ENCODE data around the gene ARHGAP8.

DNA sequence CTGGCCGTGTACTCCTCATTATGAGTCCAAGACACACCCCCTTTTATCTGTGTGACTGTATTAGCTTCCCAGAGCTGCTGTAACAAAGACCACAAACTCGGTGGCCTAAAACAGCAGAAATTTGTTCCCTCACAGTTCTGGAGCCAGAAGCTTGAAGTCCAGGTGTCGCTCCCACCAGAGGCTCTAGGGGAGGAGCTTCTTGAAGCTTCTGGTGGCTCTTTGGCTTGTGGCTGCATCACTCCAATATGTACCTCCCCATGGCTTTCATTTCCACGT lies 47.4 kb upstream of the ARHGAP8 start:
- TF ChIP-seq, protein P1, sequence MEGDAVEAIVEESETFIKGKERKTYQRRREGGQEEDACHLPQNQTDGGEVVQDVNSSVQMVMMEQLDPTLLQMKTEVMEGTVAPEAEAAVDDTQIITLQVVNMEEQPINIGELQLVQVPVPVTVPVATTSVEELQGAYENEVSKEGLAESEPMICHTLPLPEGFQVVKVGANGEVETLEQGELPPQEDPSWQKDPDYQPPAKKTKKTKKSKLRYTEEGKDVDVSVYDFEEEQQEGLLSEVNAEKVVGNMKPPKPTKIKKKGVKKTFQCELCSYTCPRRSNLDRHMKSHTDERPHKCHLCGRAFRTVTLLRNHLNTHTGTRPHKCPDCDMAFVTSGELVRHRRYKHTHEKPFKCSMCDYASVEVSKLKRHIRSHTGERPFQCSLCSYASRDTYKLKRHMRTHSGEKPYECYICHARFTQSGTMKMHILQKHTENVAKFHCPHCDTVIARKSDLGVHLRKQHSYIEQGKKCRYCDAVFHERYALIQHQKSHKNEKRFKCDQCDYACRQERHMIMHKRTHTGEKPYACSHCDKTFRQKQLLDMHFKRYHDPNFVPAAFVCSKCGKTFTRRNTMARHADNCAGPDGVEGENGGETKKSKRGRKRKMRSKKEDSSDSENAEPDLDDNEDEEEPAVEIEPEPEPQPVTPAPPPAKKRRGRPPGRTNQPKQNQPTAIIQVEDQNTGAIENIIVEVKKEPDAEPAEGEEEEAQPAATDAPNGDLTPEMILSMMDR (conservative IDR thresholded peaks at IDR 0.05; ENCODE audit: low read depth in 2 of 2): no peak
- no peak for TF ChIP-seq EZH2 (IDR thresholded peaks at IDR 0.05; ENCODE audit: low read depth, unreplicated experiment)
- TF ChIP-seq POLR2AphosphoS5 (IDR thresholded peaks at IDR 0.05; ENCODE audit: low read depth): no peak
- TF ChIP-seq ZNF331 (CRISPR knock-in tag; IDR thresholded peaks at IDR 0.05; ENCODE audit: low read depth): no peak
- TF ChIP-seq, protein P2, sequence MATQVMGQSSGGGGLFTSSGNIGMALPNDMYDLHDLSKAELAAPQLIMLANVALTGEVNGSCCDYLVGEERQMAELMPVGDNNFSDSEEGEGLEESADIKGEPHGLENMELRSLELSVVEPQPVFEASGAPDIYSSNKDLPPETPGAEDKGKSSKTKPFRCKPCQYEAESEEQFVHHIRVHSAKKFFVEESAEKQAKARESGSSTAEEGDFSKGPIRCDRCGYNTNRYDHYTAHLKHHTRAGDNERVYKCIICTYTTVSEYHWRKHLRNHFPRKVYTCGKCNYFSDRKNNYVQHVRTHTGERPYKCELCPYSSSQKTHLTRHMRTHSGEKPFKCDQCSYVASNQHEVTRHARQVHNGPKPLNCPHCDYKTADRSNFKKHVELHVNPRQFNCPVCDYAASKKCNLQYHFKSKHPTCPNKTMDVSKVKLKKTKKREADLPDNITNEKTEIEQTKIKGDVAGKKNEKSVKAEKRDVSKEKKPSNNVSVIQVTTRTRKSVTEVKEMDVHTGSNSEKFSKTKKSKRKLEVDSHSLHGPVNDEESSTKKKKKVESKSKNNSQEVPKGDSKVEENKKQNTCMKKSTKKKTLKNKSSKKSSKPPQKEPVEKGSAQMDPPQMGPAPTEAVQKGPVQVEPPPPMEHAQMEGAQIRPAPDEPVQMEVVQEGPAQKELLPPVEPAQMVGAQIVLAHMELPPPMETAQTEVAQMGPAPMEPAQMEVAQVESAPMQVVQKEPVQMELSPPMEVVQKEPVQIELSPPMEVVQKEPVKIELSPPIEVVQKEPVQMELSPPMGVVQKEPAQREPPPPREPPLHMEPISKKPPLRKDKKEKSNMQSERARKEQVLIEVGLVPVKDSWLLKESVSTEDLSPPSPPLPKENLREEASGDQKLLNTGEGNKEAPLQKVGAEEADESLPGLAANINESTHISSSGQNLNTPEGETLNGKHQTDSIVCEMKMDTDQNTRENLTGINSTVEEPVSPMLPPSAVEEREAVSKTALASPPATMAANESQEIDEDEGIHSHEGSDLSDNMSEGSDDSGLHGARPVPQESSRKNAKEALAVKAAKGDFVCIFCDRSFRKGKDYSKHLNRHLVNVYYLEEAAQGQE (IDR thresholded peaks at IDR 0.05; ENCODE audit: unreplicated experiment): no peak
- TF ChIP-seq EZH2phosphoT487 (IDR thresholded peaks at IDR 0.05; ENCODE audit: unreplicated experiment): no peak
- TF ChIP-seq, protein P3, sequence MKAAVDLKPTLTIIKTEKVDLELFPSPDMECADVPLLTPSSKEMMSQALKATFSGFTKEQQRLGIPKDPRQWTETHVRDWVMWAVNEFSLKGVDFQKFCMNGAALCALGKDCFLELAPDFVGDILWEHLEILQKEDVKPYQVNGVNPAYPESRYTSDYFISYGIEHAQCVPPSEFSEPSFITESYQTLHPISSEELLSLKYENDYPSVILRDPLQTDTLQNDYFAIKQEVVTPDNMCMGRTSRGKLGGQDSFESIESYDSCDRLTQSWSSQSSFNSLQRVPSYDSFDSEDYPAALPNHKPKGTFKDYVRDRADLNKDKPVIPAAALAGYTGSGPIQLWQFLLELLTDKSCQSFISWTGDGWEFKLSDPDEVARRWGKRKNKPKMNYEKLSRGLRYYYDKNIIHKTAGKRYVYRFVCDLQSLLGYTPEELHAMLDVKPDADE (IDR thresholded peaks at IDR 0.05): no peak
- no peak for TF ChIP-seq STAT1 (IDR thresholded peaks at IDR 0.05; ENCODE audit: unreplicated experiment)
- no peak for TF ChIP-seq JUNB (IDR thresholded peaks at IDR 0.05; ENCODE audit: unreplicated experiment)
- no peak for TF ChIP-seq CREB1 (CRISPR knock-in tag; IDR thresholded peaks at IDR 0.05; ENCODE audit: low read depth)
- TF ChIP-seq ZNF114 (CRISPR knock-in tag; IDR thresholded peaks at IDR 0.05): no peak
- TF ChIP-seq NANOG (IDR thresholded peaks at IDR 0.05; ENCODE audit: borderline replicate concordance): no peak
